Measurements from ENCODE around the gene KRT79. TPM values are rescaled to one million over a fixed set of nuclear protein-coding genes. Genes with fewer than 3 reads are reported as not detected.

The KRT79 gene
- total and polyA plus RNA-seq, 9 of the 15 experiments (the other 6 are each of a cell fraction or from before 2014, with no cell fraction given): 0.03 to 2.3 (median 0.23) TPM; not detected in 2

GRCh38 chr12:52798003-52798670 lies 36.0 kb downstream of the KRT79 start (continued):
- TF ChIP-seq ZNF217 (CRISPR knock-in tag; IDR thresholded peaks at IDR 0.05) (no peak), CREB3L1 (IDR thresholded peaks at IDR 0.05; ENCODE audit: borderline replicate concordance, low read depth) (no peak), ARID2 (IDR thresholded peaks at IDR 0.05) (no peak), RBM39 (optimal IDR thresholded peaks at IDR 0.05; ENCODE audit: low read depth, low read length) (no peak), CHD4 (IDR thresholded peaks at IDR 0.05; ENCODE audit: insufficient read depth, insufficient replicate concordance, low read depth, low read length, poor library complexity, severe bottlenecking) (no peak), ZNF316 (IDR thresholded peaks at IDR 0.05) (peak; percentile 74), ZNF165 (CRISPR knock-in tag; IDR thresholded peaks at IDR 0.05; ENCODE audit: borderline replicate concordance) (no peak), MAFF (IDR thresholded peaks at IDR 0.05; ENCODE audit: low read length) (peak; percentile 62; the same call in 1 of the 2 replicates), EP400 (IDR thresholded peaks at IDR 0.05) (no peak), SAFB (IDR thresholded peaks at IDR 0.05; ENCODE audit: borderline replicate concordance, low read depth, low read length) (no peak), E2F5 (CRISPR knock-in tag; IDR thresholded peaks at IDR 0.05) (no peak), CSDE1 (IDR thresholded peaks at IDR 0.05) (no peak), CBX5 (IDR thresholded peaks at IDR 0.05; ENCODE audit: borderline replicate concordance, low read depth) (no peak), MAFK (IDR thresholded peaks at IDR 0.05; ENCODE audit: low read length) (peak; percentile 50; the same call in 1 of the 2 replicates), FIP1L1 (IDR thresholded peaks at IDR 0.05; ENCODE audit: low read depth, low read length, poor library complexity, severe bottlenecking) (no peak)

Measured in K562 (cell line).